KOPT-K1 (cell line): ENCODE measurements around the gene BMX.

ENCODE experiments used
- H3K27ac ChIP-seq: fragments of 200-600 bp; sonication (generic); 2 replicates; pipeline ENCODE4 v1.5.1; 2016; ENCODE audit warnings: antibody characterized with exemption, mild to moderate bottlenecking, low read depth, low read length; ENCODE audit not compliant: poor library complexity, severe bottlenecking
- H3K36me3 ChIP-seq: fragments of 200-600 bp; sonication (generic); 2 replicates; pipeline ENCODE4 v1.5.1; 2017; ENCODE audit warnings: antibody characterized with exemption, mild to moderate bottlenecking, low read length, moderate library complexity; ENCODE audit not compliant: insufficient read depth
- H3K9me3 ChIP-seq: fragments of 200-600 bp; sonication (generic); 2 replicates; pipeline ENCODE4 v1.5.1; 2017; ENCODE audit warnings: antibody characterized with exemption, low read length, mild to moderate bottlenecking; ENCODE audit not compliant: insufficient read depth, poor library complexity, severe bottlenecking

BMX gene

GRCh38 chrX:15576019-15576418 is 75.4 kb downstream of the BMX start:
- H3K9me3 ChIP-seq = no peaks in the 10 kb centered on the region
- H3K27ac ChIP-seq = no peak overlapping the region
- H3K36me3 ChIP-seq = no peaks in the 10 kb centered on the region

GRCh38 chrX:15579778-15580747 is 79.5 kb downstream of the BMX start:
- no peak overlapping the region for H3K27ac ChIP-seq
- no peaks in the 10 kb centered on the region for H3K9me3 ChIP-seq
- H3K36me3 ChIP-seq = no peaks in the 10 kb centered on the region

GRCh38 chrX:15594371-15594770 is 93.8 kb downstream of the BMX start:
- Histone ChIP-seq H3K36me3 (no peaks in the 10 kb centered on the region), H3K27ac (no peak overlapping the region), H3K9me3 (no peaks in the 10 kb centered on the region)

DNA sequence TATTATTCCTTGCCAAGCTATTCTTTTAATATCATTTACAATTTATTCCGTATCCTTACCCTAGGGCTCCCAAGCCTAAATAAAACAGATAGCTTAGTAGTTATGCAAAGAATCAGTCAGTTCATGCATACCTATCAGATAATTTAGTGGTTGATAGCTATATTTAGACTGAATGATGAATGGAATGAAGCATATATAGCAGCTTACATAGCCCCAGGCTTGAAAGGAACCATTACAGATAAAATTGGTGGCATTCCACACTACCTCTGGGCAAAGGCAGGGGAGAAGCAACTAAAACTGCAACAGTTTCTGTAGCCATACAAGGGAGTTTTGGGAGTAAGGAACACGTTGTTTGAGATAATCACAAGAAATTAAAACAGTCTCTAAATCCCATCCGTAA is 97.4 kb downstream of the BMX start:
- Histone ChIP-seq H3K9me3 (no peaks in the 10 kb centered on the region), H3K27ac (no peak overlapping the region), H3K36me3 (no peaks in the 10 kb centered on the region)

GRCh38 chrX:15599461-15599860 is 98.9 kb downstream of the BMX start:
- Histone ChIP-seq H3K27ac (no peak overlapping the region), H3K9me3 (no peaks in the 10 kb centered on the region), H3K36me3 (no peaks in the 10 kb centered on the region)

- no peaks in the 10 kb centered on the region for H3K9me3 ChIP-seq
- H3K36me3 ChIP-seq = no peaks in the 10 kb centered on the region
- no peak overlapping the region for H3K27ac ChIP-seq
These were observed 99.4 kb downstream of the BMX start for GRCh38 chrX:15600049-15600448.

DNA sequence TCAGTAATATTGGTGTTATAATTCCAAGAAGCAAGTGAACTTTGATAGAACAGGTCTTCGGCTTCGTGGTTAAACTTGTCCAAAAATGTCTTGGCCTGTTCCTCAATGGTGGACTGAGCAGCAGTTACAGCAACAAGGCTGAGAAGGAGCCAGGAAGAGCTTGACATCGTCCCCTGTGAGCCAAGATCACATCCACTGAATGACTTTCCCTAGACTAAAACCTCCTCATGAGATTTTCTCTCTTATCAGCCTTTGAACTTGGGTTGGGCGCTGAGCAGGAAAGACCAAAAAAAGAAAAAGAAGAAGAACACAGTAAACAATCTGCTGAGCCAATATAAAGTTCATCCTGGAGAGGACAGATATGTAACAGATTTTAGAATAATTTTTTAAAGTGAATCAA is 100.1 kb downstream of the BMX start, which contains the start of gene ACE2:
ACE2 (minus strand) TSS at position 216 of the 400 bp plus-strand sequence; CDS start at position 167, 49 bp downstream.
- Histone ChIP-seq H3K9me3 (no peaks in the 10 kb centered on the region), H3K27ac (no peak within 1 kb of the TSS), H3K36me3 (no peaks in the 10 kb centered on the region)

- H3K9me3 ChIP-seq = no peaks in the 10 kb centered on the region
- no peaks in the 10 kb centered on the region for H3K36me3 ChIP-seq
- no peak overlapping the region for H3K27ac ChIP-seq
These were observed 101.3 kb downstream of the BMX start for GRCh38 chrX:15601932-15602331.

GRCh38 chrX:15602761-15603160 is 102.2 kb downstream of the BMX start:
- Histone ChIP-seq H3K27ac (no peak overlapping the region), H3K9me3 (no peaks in the 10 kb centered on the region), H3K36me3 (no peaks in the 10 kb centered on the region)

DNA sequence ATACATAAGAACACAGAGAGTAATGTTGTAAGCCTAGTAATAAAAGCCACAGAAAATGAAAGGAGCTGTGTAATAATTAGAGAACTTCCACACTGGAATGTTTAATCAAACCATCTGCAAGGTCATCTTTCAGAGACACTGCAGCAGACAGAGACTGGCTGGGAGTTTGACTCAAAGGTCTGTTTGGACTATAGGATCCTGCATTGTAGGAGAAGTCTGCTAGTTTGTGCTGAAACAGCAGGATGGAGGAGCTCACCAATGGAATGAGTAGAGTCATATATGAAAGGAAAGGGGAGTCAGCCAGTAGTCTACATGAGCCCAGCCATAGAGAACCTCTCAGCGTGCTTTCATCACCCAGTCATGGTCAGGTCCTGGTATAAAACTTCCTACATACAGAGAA is 104.6 kb downstream of the BMX start:
- Histone ChIP-seq H3K27ac (no peak overlapping the region), H3K9me3 (no peaks in the 10 kb centered on the region), H3K36me3 (no peaks in the 10 kb centered on the region)
